ENCODE data around the gene CLDN11. TPM values are rescaled to one million over a fixed set of nuclear protein-coding genes. Genes with fewer than 3 reads are reported as not detected.

The CLDN11 gene
- total RNA-seq, 1 experiment from 2014 or later = not detected

- no peak for TF ChIP-seq CTCF (IDR thresholded peaks at IDR 0.05; ENCODE audit: unreplicated experiment)
- intact Hi-C loops (cut with micrococcal nuclease) = no loop called here
- no peak for DNase-seq (ENCODE audit: unreplicated experiment)
- no TSS peak for BruUV-seq (replicated peaks)
- H3K9me3 Mint-ChIP-seq (ENCODE audit: unreplicated experiment) = no peaks in the 10 kb centered on the region
- H3K4me1 Mint-ChIP-seq (ENCODE audit: insufficient read depth, unreplicated experiment) = no peaks in the 10 kb centered on the region
- H3K36me3 Mint-ChIP-seq (ENCODE audit: insufficient read depth, unreplicated experiment) = no peaks in the 10 kb centered on the region
- POLR2A ChIA-PET = no interaction called here
- no peak overlapping the region for H3K4me3 Mint-ChIP-seq (ENCODE audit: unreplicated experiment)
- no peak overlapping the region for H3K27ac Mint-ChIP-seq (ENCODE audit: low read depth, unreplicated experiment)
- CTCF ChIA-PET = interaction anchor here (1.7 to 2.7 kb wide), 2 partner anchors 12 to 386 kb away, joined by 8 to 13 read pairs; no protein-coding TSS in a partner anchor
- no peaks in the 10 kb centered on the region for H3K27me3 Mint-ChIP-seq (ENCODE audit: insufficient read depth, unreplicated experiment)
Observed at GRCh38 chr3:170425491-170426239, 7.0 kb downstream of the CLDN11 start.

- H3K9me3 Mint-ChIP-seq (ENCODE audit: unreplicated experiment) = no peaks in the 10 kb centered on the region
- intact Hi-C loops (cut with micrococcal nuclease) = no loop called here
- H3K27me3 Mint-ChIP-seq (ENCODE audit: insufficient read depth, unreplicated experiment) = no peaks in the 10 kb centered on the region
- no peaks in the 10 kb centered on the region for H3K36me3 Mint-ChIP-seq (ENCODE audit: insufficient read depth, unreplicated experiment)
- no peaks in the 10 kb centered on the region for H3K4me1 Mint-ChIP-seq (ENCODE audit: insufficient read depth, unreplicated experiment)
- no peak for TF ChIP-seq CTCF (IDR thresholded peaks at IDR 0.05; ENCODE audit: unreplicated experiment)
- POLR2A ChIA-PET = no interaction called here
- no peak for DNase-seq (ENCODE audit: unreplicated experiment)
- no peak overlapping the region for H3K27ac Mint-ChIP-seq (ENCODE audit: low read depth, unreplicated experiment)
- no peak overlapping the region for H3K4me3 Mint-ChIP-seq (ENCODE audit: unreplicated experiment)
- CTCF ChIA-PET = interaction anchor here (0.8 to 2.7 kb wide), 5 partner anchors 10 to 422 kb away, joined by 3 to 13 read pairs (median 6); no protein-coding TSS in a partner anchor
- BruUV-seq (replicated peaks) = no TSS peak
Observed at GRCh38 chr3:170426240-170426797, 7.7 kb downstream of the CLDN11 start.

GRCh38 chr3:170428095-170428494 lies 9.4 kb downstream of the CLDN11 start:
- no TSS peak for BruUV-seq (replicated peaks)
- Mint-ChIP-seq H3K4me1 (ENCODE audit: insufficient read depth, unreplicated experiment) (no peaks in the 10 kb centered on the region), H3K36me3 (ENCODE audit: insufficient read depth, unreplicated experiment) (peaks cover 7% of the 10 kb centered on the region), H3K9me3 (ENCODE audit: unreplicated experiment) (no peaks in the 10 kb centered on the region), H3K27ac (ENCODE audit: low read depth, unreplicated experiment) (no peak overlapping the region), H3K4me3 (ENCODE audit: unreplicated experiment) (no peak overlapping the region), H3K27me3 (ENCODE audit: insufficient read depth, unreplicated experiment) (no peaks in the 10 kb centered on the region)
- TF ChIP-seq CTCF (IDR thresholded peaks at IDR 0.05; ENCODE audit: unreplicated experiment) = no peak
- POLR2A ChIA-PET = no interaction called here
- intact Hi-C loops (cut with micrococcal nuclease) = no loop called here
- DNase-seq (ENCODE audit: unreplicated experiment) = no peak
- CTCF ChIA-PET = interaction anchor here (0.9 to 2.7 kb wide), 3 partner anchors 11 to 384 kb away, joined by 3 to 13 read pairs (median 6); no protein-coding TSS in a partner anchor

GRCh38 chr3:170429050-170429449 lies 10.4 kb downstream of the CLDN11 start:
- no peak for TF ChIP-seq CTCF (IDR thresholded peaks at IDR 0.05; ENCODE audit: unreplicated experiment)
- no TSS peak for BruUV-seq (replicated peaks)
- H3K27ac Mint-ChIP-seq (ENCODE audit: low read depth, unreplicated experiment) = no peak overlapping the region
- DNase-seq (ENCODE audit: unreplicated experiment) = no peak
- no peaks in the 10 kb centered on the region for H3K9me3 Mint-ChIP-seq (ENCODE audit: unreplicated experiment)
- ChIA-PET POLR2A (no interaction called here), CTCF (interaction anchor here (0.8 to 3.2 kb wide), 2 partner anchors 15 to 413 kb away, joined by 3 to 16 read pairs; no protein-coding TSS in a partner anchor)
- intact Hi-C loops (cut with micrococcal nuclease) = no loop called here
- no peaks in the 10 kb centered on the region for H3K27me3 Mint-ChIP-seq (ENCODE audit: insufficient read depth, unreplicated experiment)
- H3K4me3 Mint-ChIP-seq (ENCODE audit: unreplicated experiment) = no peak overlapping the region
- H3K4me1 Mint-ChIP-seq (ENCODE audit: insufficient read depth, unreplicated experiment) = no peaks in the 10 kb centered on the region
- peaks cover 7% of the 10 kb centered on the region for H3K36me3 Mint-ChIP-seq (ENCODE audit: insufficient read depth, unreplicated experiment)

Measured in MCF 10A (cell line).